HepG2 (cell line): ENCODE measurements around the gene NXNL2.

ENCODE experiments used
- KLF11 ChIP-seq: IDR thresholded peaks from 2 replicates; pipeline ENCODE4 v1.6.1; 2016; ENCODE audit warnings: missing compliant biosample characterization
- KLF9 ChIP-seq: IDR thresholded peaks from 2 replicates; pipeline ENCODE4 v1.6.1; 2016; ENCODE audit warnings: low read depth
- LRRFIP1 ChIP-seq: sonication (generic); formaldehyde crosslinking; conservative IDR thresholded peaks from 2 replicates; pipeline ENCODE4 v1.4.0; 2020; ENCODE audit warnings: missing genetic modification reagents
- MTF1 ChIP-seq: sonication (generic); formaldehyde crosslinking; IDR thresholded peaks from 2 replicates; pipeline ENCODE4 v1.5.0; 2020; ENCODE audit warnings: missing genetic modification reagents
- NONO ChIP-seq, 2 experiments: fragments of 450-650 bp in 1 of 2; sonication (generic) in 1 of 2; formaldehyde crosslinking in 1 of 2; IDR thresholded peaks in 1 of 2; conservative IDR thresholded peaks in 1 of 2; 2 replicates each; pipeline versions ENCODE4 v1.6.1 to v1.8.0; 2017 to 2022; ENCODE audit warnings: mild to moderate bottlenecking in 1 of 2, missing genetic modification reagents in 1 of 2, moderate library complexity in 1 of 2
- RERE ChIP-seq: IDR thresholded peaks from 2 replicates; pipeline ENCODE4 v1.6.1; 2016; ENCODE audit warnings: low read depth, missing genetic modification reagents, missing compliant biosample characterization
- SMC3 ChIP-seq: IDR thresholded peaks from 2 replicates; pipeline ENCODE4 v1.6.1; 2011; ENCODE audit warnings: low read length, improper control_type of control experiment
- UBTF ChIP-seq: sonication (generic); formaldehyde crosslinking; IDR thresholded peaks from 2 replicates; pipeline ENCODE4 v1.4.0; 2020; ENCODE audit warnings: mild to moderate bottlenecking, missing genetic modification reagents
- WIZ ChIP-seq: sonication (generic); formaldehyde crosslinking; IDR thresholded peaks from 2 replicates; pipeline ENCODE4 v1.5.1; 2020; ENCODE audit warnings: mild to moderate bottlenecking, missing genetic modification reagents
- ZBTB7A ChIP-seq: sonication (generic); formaldehyde crosslinking; IDR thresholded peaks from 2 replicates; pipeline ENCODE4 v1.8.0; 2022; ENCODE audit warnings: mild to moderate bottlenecking, missing genetic modification reagents
- ZFY ChIP-seq: sonication (generic); formaldehyde crosslinking; IDR thresholded peaks from 2 replicates; pipeline ENCODE4 v1.4.0; 2020; ENCODE audit warnings: missing genetic modification reagents
- ZNF224 ChIP-seq: sonication (generic); formaldehyde crosslinking; IDR thresholded peaks from 2 replicates; pipeline ENCODE4 v1.5.0; 2020; ENCODE audit warnings: mild to moderate bottlenecking, missing genetic modification reagents
- ZNF644 ChIP-seq: IDR thresholded peaks from 2 replicates; pipeline ENCODE4 v1.6.1; 2016; ENCODE audit warnings: low read depth

GRCh38 chr9:88586452-88586851 is 51.5 kb downstream of the NXNL2 start:
- TF ChIP-seq ZBTB7A (CRISPR knock-in tag) (no peak), ZFY (CRISPR knock-in tag) (no peak), SMC3 (no peak), LRRFIP1 (CRISPR knock-in tag) (no peak), NONO (IDR thresholded peaks at IDR 0.05) (no peak), NONO (CRISPR knock-in tag; conservative IDR thresholded peaks at IDR 0.05) (no peak), RERE (CRISPR knock-in tag) (no peak), MTF1 (CRISPR knock-in tag) (no peak), KLF9 (no peak), ZNF644 (CRISPR knock-in tag) (no peak), WIZ (CRISPR knock-in tag) (no peak), KLF11 (no peak), UBTF (CRISPR knock-in tag) (no peak), ZNF224 (CRISPR knock-in tag) (no peak)
